Endothelial cell of umbilical vein (primary cell): Measurements from ENCODE around the gene NSD2. TPM values are rescaled to one million over a fixed set of nuclear protein-coding genes. Genes with fewer than 3 reads are reported as not detected.

Experiments used
- BruUV-seq: library from RNA; stranded (reverse); fragments of 400-500 nt; replicated peaks from 2 replicates; lab custom pipeline; 2021; lab: Mats Ljungman, UMichigan
- CTCF ChIA-PET: fragments of 300-600, 350-600 bp; sonication (Branson Sonifier 250); formaldehyde crosslinking; loops from one replicate; lab custom pipeline; 2021; ENCODE audit warnings: antibody characterized with exemption, inconsistent platforms; lab: Charles Lee
- POLR2A ChIA-PET: fragments of 300-600, 350-600 bp; sonication (Branson Sonifier 250); formaldehyde crosslinking; loops from one replicate; lab custom pipeline; 2021; ENCODE audit warnings: antibody characterized with exemption, inconsistent platforms; lab: Charles Lee
- DNase-seq: peaks from one replicate; pipeline ENCODE4 v3.0.0-alpha.2; 2011; ENCODE audit warnings: low read depth, low spot score
- FAIRE-seq: peaks from 2 replicates; lab custom pipeline; 2011; peaks lifted over from hg19 to GRCh38; lab: Jason Lieb, UNC
- H2AFZ ChIP-seq: 2 replicates; pipeline ENCODE4 v1.6.0; 2012; ENCODE audit warnings: low read depth, low read length, control low read depth, inconsistent platforms
- H3K27ac ChIP-seq: 2 replicates; pipeline ENCODE4 v1.5.1; 2011; ENCODE audit warnings: low read depth, mild to moderate bottlenecking, control low read depth, low read length, moderate library complexity; ENCODE audit not compliant: insufficient read depth
- H3K27me3 ChIP-seq, 2 experiments: 2 replicates each; pipeline versions ENCODE4 v1.6.0 to v1.6.1; 2011; ENCODE audit warnings: low read length in 2 of 2, mixed read lengths in 1 of 2; ENCODE audit not compliant: control insufficient read depth in 2 of 2, insufficient read depth in 2 of 2
- H3K36me3 ChIP-seq, 2 experiments: 2 replicates in 1 of 2; 3 replicates in 1 of 2; pipeline ENCODE4 v1.5.1; 2011; ENCODE audit warnings: low read length in 2 of 2, mild to moderate bottlenecking in 1 of 2, moderate library complexity in 1 of 2; ENCODE audit not compliant: control insufficient read depth in 2 of 2, insufficient read depth in 2 of 2; ENCODE audit errors: extremely low read depth in 1 of 2
- H3K4me1 ChIP-seq: 3 replicates; pipeline ENCODE4 v1.5.1; 2011; ENCODE audit warnings: mild to moderate bottlenecking, low read length; ENCODE audit not compliant: control insufficient read depth, insufficient read depth; ENCODE audit errors: extremely low read depth
- H3K4me2 ChIP-seq: 2 replicates; pipeline ENCODE4 v1.6.1; 2011; ENCODE audit warnings: low read length, control low read depth, mixed read lengths; ENCODE audit not compliant: insufficient read depth
- H3K4me3 ChIP-seq, 3 experiments: fragments of 200-600 bp in 1 of 3; sonication (generic), shearing (Covaris generic) in 1 of 3; replicated peaks in 1 of 3; 2 replicates each; pipeline ENCODE4 v1.5.1; 2011 to 2016; ENCODE audit warnings: control low read depth in 3 of 3, low read length in 3 of 3, mild to moderate bottlenecking in 2 of 3, inconsistent platforms in 1 of 3, low read depth in 1 of 3, moderate library complexity in 1 of 3; ENCODE audit not compliant: insufficient read depth in 1 of 3
- H3K79me2 ChIP-seq: 2 replicates; pipeline ENCODE4 v1.6.0; 2012; ENCODE audit warnings: low read length, inconsistent platforms; ENCODE audit not compliant: control insufficient read depth, insufficient read depth
- H3K9ac ChIP-seq: replicated peaks from 2 replicates; pipeline ENCODE3; 2011; ENCODE audit warnings: low read length, control low read depth; ENCODE audit not compliant: insufficient read depth; ENCODE audit errors: extremely low read depth
- H3K9me1 ChIP-seq: replicated peaks from 3 replicates; pipeline ENCODE4 v1.6.0; 2011; ENCODE audit warnings: mild to moderate bottlenecking, low read length; ENCODE audit not compliant: control insufficient read depth, insufficient read depth; ENCODE audit errors: extremely low read depth
- H3K9me3 ChIP-seq: replicated peaks from 2 replicates; pipeline ENCODE4 v1.5.1; 2012; ENCODE audit warnings: low read length, inconsistent platforms; ENCODE audit not compliant: control insufficient read depth, insufficient read depth
- H4K20me1 ChIP-seq: replicated peaks from 2 replicates; pipeline ENCODE3; 2011; ENCODE audit warnings: mild to moderate bottlenecking, low read length; ENCODE audit not compliant: control insufficient read depth, insufficient read depth; ENCODE audit errors: extremely low read depth
- EZH2 ChIP-seq: IDR thresholded peaks from 2 replicates; pipeline ENCODE4 v1.6.1; 2012; ENCODE audit warnings: borderline replicate concordance, low read depth, mild to moderate bottlenecking, moderate library complexity, low read length, inconsistent platforms; ENCODE audit not compliant: severe bottlenecking
- FOS ChIP-seq: IDR thresholded peaks from 2 replicates; pipeline ENCODE4 v1.6.1; 2011; ENCODE audit warnings: mild to moderate bottlenecking, low read length, moderate library complexity, borderline replicate concordance; ENCODE audit not compliant: insufficient read depth
- GATA2 ChIP-seq: IDR thresholded peaks from 2 replicates; pipeline ENCODE4 v1.7.0; 2011; ENCODE audit warnings: low read depth, mild to moderate bottlenecking, moderate library complexity, mixed read lengths, low read length; ENCODE audit not compliant: insufficient read length, insufficient read depth
- JUN ChIP-seq: IDR thresholded peaks from 2 replicates; pipeline ENCODE4 v1.6.1; 2011; ENCODE audit warnings: borderline replicate concordance, low read depth; ENCODE audit not compliant: insufficient read length, insufficient read depth
- MYC ChIP-seq: IDR thresholded peaks from one replicate; pipeline ENCODE4 v1.6.1; 2011; ENCODE audit warnings: mild to moderate bottlenecking, low read depth, low read length
- POLR2A ChIP-seq: IDR thresholded peaks from 2 replicates; pipeline ENCODE4 v1.6.1; 2012; ENCODE audit warnings: low read depth, mild to moderate bottlenecking, control low read depth, low read length
- POLR2AphosphoS5 ChIP-seq: IDR thresholded peaks from 2 replicates; pipeline ENCODE4 v1.6.1; 2012; ENCODE audit warnings: low read depth, mild to moderate bottlenecking, control low read depth, low read length, moderate library complexity; ENCODE audit not compliant: insufficient read depth
- dilution Hi-C: fragments of 300-500 bp; cut with MboI; formaldehyde crosslinking; loops from one replicate; pipeline ENCODE4 v1.15.0; 2019; ENCODE audit warnings: low sequenced_read_pairs; ENCODE audit not compliant: extremely low pct_ligation_motif_present
- intact Hi-C: fragments of 100-400 bp; cut with micrococcal nuclease; formaldehyde crosslinking; loops from one replicate; pipeline ENCODE4 v1.10.0; 2022
- polyA plus RNA-seq, 4 experiments: library from polyadenylated mRNA; depleted of rRNA in 3 of 4; stranded (reverse) in 3 of 4; unstranded in 1 of 4; fragments of >200 nt; gene quantifications; 2 replicates each; pipeline versions ENCODE4 v1.2.1 to v1.2.3, GENCODE V29; 2011 to 2012; ENCODE audit warnings: missing spikeins in 1 of 4
- total RNA-seq: library from RNA; stranded (reverse); gene quantifications from 2 replicates; pipeline ENCODE4 v1.2.3, GENCODE V29; 2021
- TF ChIP-seq, protein P1 (sequence below): IDR thresholded peaks from 2 replicates; pipeline ENCODE4 v1.6.1; 2011; ENCODE audit not compliant: insufficient read depth, insufficient read length
- TF ChIP-seq, protein P2 (sequence below), 2 donors: IDR thresholded peaks; 1 replicate in 1 of 2; 2 replicates in 1 of 2; pipeline ENCODE4 v1.5.1; 2011; ENCODE audit warnings: low read length in 2 of 2, mild to moderate bottlenecking in 2 of 2, moderate library complexity in 2 of 2, control low read depth in 1 of 2, inconsistent platforms in 1 of 2, low read depth in 1 of 2; ENCODE audit not compliant: insufficient read depth in 1 of 2; ENCODE audit errors: extremely low read depth in 1 of 2

NSD2 gene
- total and polyA plus RNA-seq, 2 donors (not counting 3 experiments of a cell fraction or from before 2014, with no cell fraction given): 31.3 to 171 TPM

DNA sequence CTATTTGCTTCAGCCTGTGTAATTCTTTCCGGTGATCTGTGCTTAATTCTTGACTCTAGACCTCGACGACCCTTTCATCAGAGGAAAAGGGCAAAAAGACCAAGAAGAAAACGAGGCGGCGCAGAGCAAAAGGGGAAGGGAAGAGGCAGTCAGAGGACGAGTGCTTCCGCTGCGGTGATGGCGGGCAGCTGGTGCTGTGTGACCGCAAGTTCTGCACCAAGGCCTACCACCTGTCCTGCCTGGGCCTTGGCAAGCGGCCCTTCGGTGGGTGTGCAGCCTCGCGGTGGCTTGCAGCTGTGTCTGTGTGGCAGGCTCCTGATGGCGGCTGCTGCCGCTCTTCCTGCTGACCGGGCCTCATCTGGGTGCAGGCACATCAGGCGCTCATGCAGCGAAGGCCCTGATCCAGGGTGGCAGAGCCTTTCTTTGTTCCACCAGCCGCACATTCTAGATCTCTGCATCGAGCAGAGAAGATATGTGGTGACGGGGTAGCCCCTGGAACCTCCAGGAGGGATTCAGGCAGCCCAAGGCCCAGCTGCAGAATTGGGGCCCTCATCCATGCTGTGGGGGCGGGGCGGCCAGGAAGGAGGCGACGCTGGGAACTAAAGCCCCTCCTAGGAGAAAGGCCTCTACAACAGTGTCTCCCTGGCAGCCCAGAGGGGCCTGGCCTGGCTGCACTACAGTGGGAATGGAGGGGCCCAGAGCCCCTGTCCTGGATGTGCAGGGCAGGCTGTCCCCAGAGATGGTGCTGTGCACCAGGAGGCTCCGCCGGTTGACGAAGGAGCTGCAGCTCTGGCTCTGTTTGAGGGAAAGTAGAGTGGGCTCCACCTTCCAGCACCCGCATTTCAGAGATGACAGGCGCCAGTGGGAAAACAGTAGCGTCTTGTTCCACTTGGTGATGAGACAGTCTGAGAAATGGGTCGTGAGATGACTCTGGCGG lies 105.5 kb downstream of the NSD2 start:
- Histone ChIP-seq H3K4me1 (no peaks in the 10 kb centered on the region), H3K9ac (no peak overlapping the region), H3K79me2 (peaks cover 9% of the 10 kb centered on the region), H3K27me3 (no peaks in the 10 kb centered on the region), H3K9me3 (no peaks in the 10 kb centered on the region), H4K20me1 (no peaks in the 10 kb centered on the region), H3K36me3 (peaks cover 26 to 54% of the 10 kb centered on the region in 2 experiments), H3K4me2 (no peak overlapping the region), H3K9me1 (no peaks in the 10 kb centered on the region), H2AFZ (no peak overlapping the region), H3K4me3 (no peak overlapping the region), H3K27ac (no peak overlapping the region)
- FAIRE-seq (no peak), DNase-seq (no peak)
- ChIA-PET POLR2A (no interaction called here), CTCF (interaction anchor here (0.9 kb wide), 1 partner anchor 12 kb away, joined by 3 read pairs; no protein-coding TSS in a partner anchor)
- intact Hi-C loops (no loop called here), dilution Hi-C loops (no loop called here)
- no TSS peak for BruUV-seq
- TF ChIP-seq GATA2: no peak
- TF ChIP-seq, protein P1, sequence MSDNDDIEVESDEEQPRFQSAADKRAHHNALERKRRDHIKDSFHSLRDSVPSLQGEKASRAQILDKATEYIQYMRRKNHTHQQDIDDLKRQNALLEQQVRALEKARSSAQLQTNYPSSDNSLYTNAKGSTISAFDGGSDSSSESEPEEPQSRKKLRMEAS: no peak
- no peak for TF ChIP-seq EZH2
- no peak for TF ChIP-seq JUN
- no peak for TF ChIP-seq FOS
- no peak for TF ChIP-seq MYC
- no peak for TF ChIP-seq POLR2AphosphoS5
- no peak for TF ChIP-seq POLR2A
- TF ChIP-seq, protein P2, sequence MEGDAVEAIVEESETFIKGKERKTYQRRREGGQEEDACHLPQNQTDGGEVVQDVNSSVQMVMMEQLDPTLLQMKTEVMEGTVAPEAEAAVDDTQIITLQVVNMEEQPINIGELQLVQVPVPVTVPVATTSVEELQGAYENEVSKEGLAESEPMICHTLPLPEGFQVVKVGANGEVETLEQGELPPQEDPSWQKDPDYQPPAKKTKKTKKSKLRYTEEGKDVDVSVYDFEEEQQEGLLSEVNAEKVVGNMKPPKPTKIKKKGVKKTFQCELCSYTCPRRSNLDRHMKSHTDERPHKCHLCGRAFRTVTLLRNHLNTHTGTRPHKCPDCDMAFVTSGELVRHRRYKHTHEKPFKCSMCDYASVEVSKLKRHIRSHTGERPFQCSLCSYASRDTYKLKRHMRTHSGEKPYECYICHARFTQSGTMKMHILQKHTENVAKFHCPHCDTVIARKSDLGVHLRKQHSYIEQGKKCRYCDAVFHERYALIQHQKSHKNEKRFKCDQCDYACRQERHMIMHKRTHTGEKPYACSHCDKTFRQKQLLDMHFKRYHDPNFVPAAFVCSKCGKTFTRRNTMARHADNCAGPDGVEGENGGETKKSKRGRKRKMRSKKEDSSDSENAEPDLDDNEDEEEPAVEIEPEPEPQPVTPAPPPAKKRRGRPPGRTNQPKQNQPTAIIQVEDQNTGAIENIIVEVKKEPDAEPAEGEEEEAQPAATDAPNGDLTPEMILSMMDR (IDR thresholded peaks at IDR 0.05; ENCODE audit: extremely low read depth in 1 of 2, insufficient read depth in 1 of 2, low read depth in 1 of 2, low read length in 2 of 2): no peak
